GM18505 (cell line): ENCODE measurements around the gene MAP6D1.
A peak's percentile ranks its signal among the peaks of the same experiment; 100 is the strongest.

Source experiments
- ATAC-seq: cut with Tn5 transposase; IDR thresholded peaks from one replicate; pipeline ENCODE4 v1.9.1; 2021; ENCODE audit not compliant: unreplicated experiment
- POLR2A ChIP-seq: IDR thresholded peaks from 4 replicates; pipeline ENCODE4 v1.6.1; 2011; ENCODE audit warnings: borderline replicate concordance; ENCODE audit not compliant: insufficient read depth, insufficient read length; ENCODE audit errors: extremely low read depth

The MAP6D1 gene

GRCh38 chr3:183833516-183833915, 8.1 kb upstream of the MAP6D1 start:
- no peak for TF ChIP-seq POLR2A
- no peak for ATAC-seq

GRCh38 chr3:183830187-183830586, 4.8 kb upstream of the MAP6D1 start:
- no peak for TF ChIP-seq POLR2A
- ATAC-seq, result no peak

GRCh38 chr3:183829466-183829865, 4.1 kb upstream of the MAP6D1 start:
- ATAC-seq, result no peak
- TF ChIP-seq POLR2A, result no peak

- ATAC-seq, result no peak
- TF ChIP-seq POLR2A, result no peak
These were observed 3.1 kb upstream of the MAP6D1 start for GRCh38 chr3:183828538-183828870.

GRCh38 chr3:183827809-183828537, 2.6 kb upstream of the MAP6D1 start:
- ATAC-seq, result no peak
- TF ChIP-seq POLR2A, result no peak

- TF ChIP-seq POLR2A, result no peak
- no peak for ATAC-seq
These were observed 1.3 kb upstream of the MAP6D1 start for GRCh38 chr3:183826448-183827250.

GRCh38 chr3:183824761-183825455, 469 bp downstream of the MAP6D1 start:
- peak; percentile 33 for ATAC-seq
- no peak for TF ChIP-seq POLR2A

GRCh38 chr3:183823963-183824362, 1.4 kb downstream of the MAP6D1 start:
- TF ChIP-seq POLR2A, result no peak
- ATAC-seq, result no peak

- no peak for ATAC-seq
These were observed 2.7 kb downstream of the MAP6D1 start for GRCh38 chr3:183822631-183823030.

GRCh38 chr3:183819831-183820230, 5.5 kb downstream of the MAP6D1 start:
- TF ChIP-seq POLR2A, result no peak
- ATAC-seq, result no peak

More at GRCh38 chr3:183822631-183823030, 2.7 kb downstream of the MAP6D1 start:
- no peak for TF ChIP-seq POLR2A

GRCh38 chr3:183818706-183819624, 6.4 kb downstream of the MAP6D1 start:
- TF ChIP-seq POLR2A, result no peak
- no peak for ATAC-seq

- ATAC-seq, result no peak
- no peak for TF ChIP-seq POLR2A
These were observed 7.2 kb downstream of the MAP6D1 start for GRCh38 chr3:183818041-183818620.

GRCh38 chr3:183817639-183818038, 7.7 kb downstream of the MAP6D1 start:
- no peak for ATAC-seq
- no peak for TF ChIP-seq POLR2A
